Glutamatergic neuron (in vitro differentiated cells): ENCODE data around the gene CPNE6. TPM values are rescaled to one million over a fixed set of nuclear protein-coding genes. Genes with fewer than 3 reads are reported as not detected.
A peak's percentile ranks its signal among the peaks of the same experiment; 100 is the strongest.

ENCODE experiments used
- DNase-seq: peaks from one replicate; pipeline ENCODE4 v3.0.0; 2022
- H3K27ac Mint-ChIP-seq: one replicate; pipeline ENCODE4 v1.8.0; 2020; ENCODE audit warnings: mild to moderate bottlenecking, mixed read lengths, inconsistent platforms; ENCODE audit not compliant: unreplicated experiment
- H3K27me3 Mint-ChIP-seq: one replicate; pipeline ENCODE4 v1.8.0; 2020; ENCODE audit warnings: mild to moderate bottlenecking, moderate library complexity, mixed read lengths, inconsistent platforms; ENCODE audit not compliant: unreplicated experiment
- H3K36me3 Mint-ChIP-seq: one replicate; pipeline ENCODE4 v1.8.0; 2020; ENCODE audit warnings: mild to moderate bottlenecking, mixed read lengths, inconsistent platforms; ENCODE audit not compliant: unreplicated experiment
- H3K4me1 Mint-ChIP-seq: one replicate; pipeline ENCODE4 v1.8.0; 2020; ENCODE audit warnings: mild to moderate bottlenecking, low read depth, mixed read lengths, inconsistent platforms; ENCODE audit not compliant: unreplicated experiment
- H3K4me3 Mint-ChIP-seq: one replicate; pipeline ENCODE4 v1.8.0; 2020; ENCODE audit warnings: mild to moderate bottlenecking, mixed read lengths, inconsistent platforms; ENCODE audit not compliant: unreplicated experiment
- H3K9me3 Mint-ChIP-seq: one replicate; pipeline ENCODE4 v1.8.0; 2020; ENCODE audit warnings: mild to moderate bottlenecking, moderate library complexity, mixed read lengths, inconsistent platforms; ENCODE audit not compliant: unreplicated experiment
- CTCF ChIP-seq: fragments of 200-600 bp; sonication (generic); IDR thresholded peaks from one replicate; pipeline ENCODE4 v1.5.0; 2021; ENCODE audit not compliant: partially characterized antibody, unreplicated experiment
- total RNA-seq: library from RNA; stranded (reverse); fragmentation: NEBNext Ultra II Directional; extraction: Animal tissue kit (Norgen Biotek cat#: 25700); gene quantifications from one replicate; pipeline ENCODE4 v1.2.1, GENCODE V29; 2021; ENCODE audit not compliant: unreplicated experiment

Gene CPNE6
- total RNA-seq, 1 donor from 2014 or later: 0.44 TPM

- Mint-ChIP-seq H3K36me3 (no peaks in the 10 kb centered on the region), H3K4me3 (peak overlapping the region; percentile 85), H3K27me3 (peaks cover 16% of the 10 kb centered on the region), H3K9me3 (peaks cover 25% of the 10 kb centered on the region), H3K4me1 (peaks cover 14% of the 10 kb centered on the region), H3K27ac (peak overlapping the region; percentile 82)
- no peak for TF ChIP-seq CTCF
- DNase-seq: no peak
Observed at GRCh38 chr14:24052656-24053547, 18.5 kb upstream of the CPNE6 start.

GRCh38 chr14:24053548-24054323, 17.6 kb upstream of the CPNE6 start:
- no peak overlapping the region for H3K27ac Mint-ChIP-seq
- H3K4me3 Mint-ChIP-seq: peak overlapping the region; percentile 85
- peaks cover 25% of the 10 kb centered on the region for H3K9me3 Mint-ChIP-seq
- no peak for DNase-seq
- no peaks in the 10 kb centered on the region for H3K36me3 Mint-ChIP-seq
- peaks cover 21% of the 10 kb centered on the region for H3K4me1 Mint-ChIP-seq
- TF ChIP-seq CTCF: no peak
- H3K27me3 Mint-ChIP-seq: peaks cover 18% of the 10 kb centered on the region

- no peak overlapping the region for H3K4me3 Mint-ChIP-seq
- peaks cover 25% of the 10 kb centered on the region for H3K9me3 Mint-ChIP-seq
- H3K27ac Mint-ChIP-seq: no peak overlapping the region
- no peak for TF ChIP-seq CTCF
- H3K36me3 Mint-ChIP-seq: no peaks in the 10 kb centered on the region
- no peak for DNase-seq
- peaks cover 25% of the 10 kb centered on the region for H3K4me1 Mint-ChIP-seq
- peaks cover 21% of the 10 kb centered on the region for H3K27me3 Mint-ChIP-seq
Observed at GRCh38 chr14:24054324-24054641, 17.1 kb upstream of the CPNE6 start.

- Mint-ChIP-seq H3K27me3 (peaks cover 24% of the 10 kb centered on the region), H3K4me3 (no peak overlapping the region), H3K36me3 (no peaks in the 10 kb centered on the region), H3K4me1 (peaks cover 29% of the 10 kb centered on the region), H3K27ac (no peak overlapping the region), H3K9me3 (peaks cover 25% of the 10 kb centered on the region)
- no peak for TF ChIP-seq CTCF
- no peak for DNase-seq
Observed at GRCh38 chr14:24054646-24055045, 16.7 kb upstream of the CPNE6 start.
